ENCODE measurements around the gene GDPD4. TPM values are rescaled to one million over a fixed set of nuclear protein-coding genes. Genes with fewer than 3 reads are reported as not detected.

GDPD4 gene
- total RNA-seq, 4 donors from 2014 or later: not detected

DNA sequence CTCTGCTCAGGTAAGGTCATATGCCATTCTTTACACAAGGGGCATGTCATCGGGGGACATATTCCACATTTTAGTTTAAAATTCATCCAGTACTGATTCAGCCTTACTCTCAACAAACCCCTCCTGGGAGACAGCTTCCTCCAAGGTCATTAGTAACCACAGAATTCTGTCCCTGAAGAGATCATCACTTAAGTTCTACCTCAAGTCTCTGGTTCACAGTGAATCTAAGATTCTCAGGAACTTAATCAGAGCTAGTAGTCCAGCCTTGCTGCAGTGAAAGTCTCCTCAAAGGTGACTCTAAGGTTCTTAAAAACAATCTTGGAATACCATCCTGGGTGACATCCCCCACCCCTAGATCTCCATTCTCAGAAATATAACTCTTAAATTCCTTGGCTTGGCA lies 18.9 kb upstream of the GDPD4 start:
- intact Hi-C loops (cut with DNase I): no loop called here
- Histone ChIP-seq H3K27me3 (no peaks in the 10 kb centered on the region), H3K4me3 (no peak overlapping the region)

DNA sequence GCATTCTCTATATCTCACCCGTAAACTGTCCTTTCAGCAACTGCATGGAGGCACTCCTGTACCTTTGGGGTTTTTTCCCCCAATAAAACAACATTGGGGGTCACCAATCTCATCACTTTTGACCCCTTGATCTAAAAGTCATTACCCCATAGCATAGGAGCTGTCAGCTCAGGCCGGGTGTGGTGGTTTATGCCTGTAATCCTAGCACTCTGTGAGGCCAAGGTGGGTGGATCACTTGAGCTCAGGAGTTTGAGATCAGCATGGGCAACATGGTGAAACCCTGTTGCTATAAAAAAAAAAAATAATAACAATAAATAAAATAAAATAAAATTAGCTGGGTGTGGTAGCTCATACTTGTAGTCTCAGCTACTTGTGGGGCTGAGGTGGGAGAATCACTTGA lies 17.1 kb upstream of the GDPD4 start:
- intact Hi-C loops (cut with DNase I): no loop called here
- no peak overlapping the region for H3K27ac ChIP-seq
- WGBS, 2 donors: 61 to 100% methylated on average over 1 to 2 of the region's 2 CpGs
- H3K36me3 ChIP-seq: peaks cover 0 to 28% (median 0%) of the 10 kb centered on the region in 3 donors
- H3K4me3 ChIP-seq: no peak overlapping the region
- no peaks in the 10 kb centered on the region for H3K4me1 ChIP-seq
- no peak for TF ChIP-seq POLR2A (IDR thresholded peaks at IDR 0.05)
- TF ChIP-seq CTCF (IDR thresholded peaks at IDR 0.05): no peak
- no peaks in the 10 kb centered on the region for H3K9me3 ChIP-seq
- DNase-seq: no peak
- H3K27me3 ChIP-seq: no peaks in the 10 kb centered on the region

More for the DNA sequence above, 18.9 kb upstream of the GDPD4 start:
- no peaks in the 10 kb centered on the region for H3K4me1 ChIP-seq
- no peak for TF ChIP-seq CTCF (IDR thresholded peaks at IDR 0.05)
- TF ChIP-seq POLR2A (IDR thresholded peaks at IDR 0.05): no peak
- no peak overlapping the region for H3K27ac ChIP-seq
- 80 to 95% methylated on average over 1 of the region's 1 CpG for WGBS, 2 donors
- peaks cover 0 to 43% (median 0%) of the 10 kb centered on the region in 3 donors for H3K36me3 ChIP-seq
- no peak for DNase-seq
- H3K9me3 ChIP-seq: no peaks in the 10 kb centered on the region

GRCh38 chr11:77316733-77317342 lies 15.4 kb upstream of the GDPD4 start:
- H3K27me3 ChIP-seq: no peaks in the 10 kb centered on the region
- H3K4me1 ChIP-seq: no peaks in the 10 kb centered on the region
- WGBS, 2 donors: 53 to 71% methylated on average over 5 of the region's 5 CpGs
- H3K4me3 ChIP-seq: no peak overlapping the region
- no peak for DNase-seq
- peaks cover 0 to 11% (median 0%) of the 10 kb centered on the region in 3 donors for H3K36me3 ChIP-seq
- TF ChIP-seq CTCF (IDR thresholded peaks at IDR 0.05): no peak
- no peak for TF ChIP-seq POLR2A (IDR thresholded peaks at IDR 0.05)
- no peaks in the 10 kb centered on the region for H3K9me3 ChIP-seq
- H3K27ac ChIP-seq: no peak overlapping the region
- intact Hi-C loops (cut with DNase I): no loop called here

DNA sequence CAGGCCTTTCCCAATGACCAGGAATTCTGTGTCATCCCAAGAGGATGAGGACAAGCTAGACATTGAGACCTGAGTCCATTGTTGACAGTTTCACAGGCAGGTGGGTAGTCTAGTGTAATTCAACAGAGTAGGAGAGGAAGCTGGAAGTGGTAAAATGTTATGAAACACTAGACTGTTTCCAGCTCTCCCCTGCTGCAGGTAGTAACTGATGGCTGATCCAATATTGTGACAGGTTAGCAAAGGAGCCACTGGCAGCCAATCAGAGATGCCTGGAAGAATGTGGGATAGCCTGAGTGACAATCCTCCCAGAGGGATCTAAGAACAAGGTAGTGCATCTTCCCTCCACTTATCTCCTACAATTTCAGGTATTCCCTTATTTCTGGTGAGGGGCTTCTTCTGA lies 10.6 kb upstream of the GDPD4 start:
- no peaks in the 10 kb centered on the region for H3K4me1 ChIP-seq
- H3K9me3 ChIP-seq: no peaks in the 10 kb centered on the region
- intact Hi-C loops (cut with DNase I): no loop called here
- no peaks in the 10 kb centered on the region for H3K27me3 ChIP-seq
- no peak overlapping the region for H3K4me3 ChIP-seq
- no peak overlapping the region for H3K27ac ChIP-seq
- TF ChIP-seq POLR2A (IDR thresholded peaks at IDR 0.05) (no peak), CTCF (IDR thresholded peaks at IDR 0.05) (no peak)
- no peak for DNase-seq
- H3K36me3 ChIP-seq: no peaks in the 10 kb centered on the region

- no peak overlapping the region for H3K4me3 ChIP-seq
- no peaks in the 10 kb centered on the region for H3K4me1 ChIP-seq
- intact Hi-C loops (cut with DNase I): no loop called here
- no peaks in the 10 kb centered on the region for H3K9me3 ChIP-seq
- H3K36me3 ChIP-seq: no peaks in the 10 kb centered on the region
- no peak for DNase-seq
- 82 to 91% methylated on average over 2 to 3 of the region's 3 CpGs for WGBS, 2 donors
- no peak for TF ChIP-seq CTCF (IDR thresholded peaks at IDR 0.05)
- no peak for TF ChIP-seq POLR2A (IDR thresholded peaks at IDR 0.05)
- no peak overlapping the region for H3K27ac ChIP-seq
- H3K27me3 ChIP-seq: no peaks in the 10 kb centered on the region
Observed at GRCh38 chr11:77311701-77312100, 10.2 kb upstream of the GDPD4 start.

Measured in esophagus squamous epithelium (tissue), 5 donors.